ENCODE measurements around the gene CTIF.

- TF ChIP-seq POLR2A (IDR thresholded peaks at IDR 0.05) (no peak), CTCF (IDR thresholded peaks at IDR 0.05) (no peak)
Measured at GRCh38 chr18:48531908-48532307, 6.9 kb upstream of the CTIF start.

Measured in heart left ventricle (tissue), 13 donors.